Fibroblast of the aortic adventitia (primary cell): Measurements from ENCODE around the gene CMTM3. TPM values are rescaled to one million over a fixed set of nuclear protein-coding genes. Genes with fewer than 3 reads are reported as not detected.

ENCODE experiments used
- DNase-seq: peaks from one replicate; pipeline ENCODE4 v3.0.0-alpha.2; 2010; ENCODE audit warnings: low read depth
- H3K4me3 ChIP-seq: 2 replicates; pipeline ENCODE4 v1.5.1; 2011; ENCODE audit warnings: low read depth, mild to moderate bottlenecking, control low read depth, low read length, moderate library complexity
- CTCF ChIP-seq: IDR thresholded peaks from 2 replicates; pipeline ENCODE4 v1.5.1; 2011; ENCODE audit warnings: mild to moderate bottlenecking, low read length, control low read depth, inconsistent platforms; ENCODE audit not compliant: insufficient read depth
- total RNA-seq: library from RNA; depleted of rRNA; stranded (reverse); fragments of >200 nt; gene quantifications from 2 replicates; pipeline ENCODE4 v1.2.3, GENCODE V29; 2012; ENCODE audit warnings: low replicate concordance

CMTM3 gene
- total RNA-seq, 1 donor = 17.8 TPM

GRCh38 chr16:66574531-66574930, 30.0 kb upstream of the CMTM3 start:
- DNase-seq = no peak
- TF ChIP-seq CTCF = no peak
- no peak overlapping the region for H3K4me3 ChIP-seq

GRCh38 chr16:66575060-66575459, 29.4 kb upstream of the CMTM3 start:
- no peak overlapping the region for H3K4me3 ChIP-seq
- TF ChIP-seq CTCF = no peak
- no peak for DNase-seq

GRCh38 chr16:66576296-66576695, 28.2 kb upstream of the CMTM3 start:
- DNase-seq = peak; percentile 73
- no peak overlapping the region for H3K4me3 ChIP-seq
- no peak for TF ChIP-seq CTCF

- no peak within 1 kb of the TSS for H3K4me3 ChIP-seq
- no peak for TF ChIP-seq CTCF
- DNase-seq = no peak
Measured at GRCh38 chr16:66578651-66579531, 25.6 kb upstream of the CMTM3 start, which contains the start of gene CMTM2. Gene CMTM2 (plus strand): TSS chr16:66579463. CDS start chr16:66579608, 145 bp downstream.

- H3K4me3 ChIP-seq = no peak overlapping the region
- DNase-seq = peak; percentile 80
- TF ChIP-seq CTCF = peak; percentile 59
Measured at GRCh38 chr16:66580605-66581209, 23.8 kb upstream of the CMTM3 start.

GRCh38 chr16:66581246-66581952, 23.1 kb upstream of the CMTM3 start:
- H3K4me3 ChIP-seq = no peak overlapping the region
- TF ChIP-seq CTCF = no peak
- peak; percentile 50 for DNase-seq
